Measurements from ENCODE around the gene CRYGN. TPM values are rescaled to one million over a fixed set of nuclear protein-coding genes. Genes with fewer than 3 reads are reported as not detected.

The CRYGN gene
- total RNA-seq, 1 donor from 2014 or later = not detected

DNA sequence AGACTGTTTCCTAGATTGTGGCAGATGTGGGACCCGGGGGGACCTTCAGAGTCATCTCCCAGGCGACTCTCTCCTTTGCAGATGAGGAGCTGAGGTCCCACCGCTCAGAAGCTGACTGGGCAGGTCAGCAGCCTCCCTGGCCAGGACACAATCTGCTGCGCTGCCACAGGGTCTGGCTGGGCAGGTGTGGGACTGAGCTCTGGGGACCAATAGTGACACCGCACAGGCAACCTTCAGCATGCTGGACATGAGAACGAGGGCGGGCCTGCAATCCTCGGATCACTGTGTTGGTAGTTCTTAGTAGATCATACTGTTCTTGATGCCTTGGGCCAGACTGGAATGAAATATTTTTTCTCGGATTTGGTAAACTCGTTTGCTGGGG lies 20.5 kb upstream of the CRYGN start:
- intact Hi-C loops (cut with micrococcal nuclease) = no loop called here

DNA sequence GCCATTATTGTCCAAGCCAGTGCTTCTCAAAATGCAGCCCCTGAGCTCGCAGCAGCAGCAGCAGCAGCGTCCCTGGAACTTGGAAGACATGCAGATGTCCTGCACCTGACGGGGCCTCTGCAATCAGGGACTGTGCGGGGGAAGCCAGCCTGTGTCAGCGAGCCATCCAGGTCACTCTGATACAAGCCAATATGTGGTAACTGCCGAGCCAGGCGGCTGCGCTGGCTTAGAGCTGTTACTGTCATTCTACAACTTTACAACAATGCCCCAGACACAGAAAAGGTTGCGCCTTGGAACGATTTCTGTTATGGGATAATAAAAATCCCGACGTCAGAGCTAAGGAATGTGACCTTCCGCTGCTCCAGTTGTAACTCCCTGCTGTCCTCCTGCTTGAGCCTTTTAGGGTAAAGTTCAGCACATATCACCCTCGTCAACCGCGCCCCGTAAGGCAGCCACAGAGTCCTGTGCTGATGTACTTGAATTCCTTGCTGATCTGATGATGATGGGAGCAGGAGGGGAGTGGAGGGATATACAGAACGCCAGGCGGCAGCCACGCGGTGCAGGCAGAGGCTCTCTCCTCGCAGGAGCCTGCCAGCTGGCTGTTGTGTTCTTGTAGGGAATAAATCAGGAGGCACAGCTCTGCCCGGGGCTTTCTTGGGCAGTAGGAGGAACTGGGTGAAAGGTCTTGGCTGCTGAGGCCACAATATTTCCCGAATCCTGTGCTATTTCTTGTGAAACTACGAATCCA lies 20.0 kb upstream of the CRYGN start:
- intact Hi-C loops (cut with micrococcal nuclease) = no loop called here

DNA sequence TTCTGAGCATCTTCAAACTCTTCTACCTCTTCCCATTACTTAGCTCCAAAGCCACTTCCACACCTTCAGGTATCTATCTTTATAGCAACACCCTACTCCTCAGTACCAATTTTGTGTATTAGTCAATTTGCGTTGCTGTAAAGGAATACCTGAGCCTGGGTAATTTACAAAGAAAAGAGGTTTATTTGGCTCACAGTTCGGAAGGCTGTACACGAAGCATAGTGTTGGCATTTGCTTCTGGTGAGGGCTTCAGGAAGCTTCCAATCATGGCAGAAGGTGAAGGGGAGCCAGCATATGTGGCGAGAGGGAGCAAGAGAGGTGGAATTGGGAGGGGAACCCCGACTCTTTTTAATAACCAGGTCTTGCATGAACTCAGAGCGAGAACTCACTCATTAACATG lies 17.6 kb upstream of the CRYGN start:
- intact Hi-C loops (cut with micrococcal nuclease) = no loop called here

DNA sequence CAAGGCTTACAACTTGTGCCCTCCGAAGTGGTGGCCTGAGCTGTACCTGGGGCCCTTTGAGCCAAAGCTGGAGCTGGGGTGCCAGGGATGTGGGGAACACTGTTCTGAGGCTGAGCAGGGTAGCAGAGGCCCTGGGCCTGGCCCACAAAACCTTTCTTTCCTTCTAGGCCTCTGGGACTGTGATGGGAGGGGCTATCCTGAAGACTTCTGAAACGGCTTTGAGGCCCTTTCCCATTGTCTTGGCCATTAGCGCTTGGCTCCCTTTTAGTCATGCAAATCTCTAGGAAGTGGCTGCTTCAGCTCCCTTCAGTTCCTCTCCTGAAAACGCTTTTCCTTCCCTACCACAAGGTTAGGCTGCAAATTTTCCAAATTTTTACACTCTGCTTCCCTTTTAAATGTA lies 16.8 kb upstream of the CRYGN start:
- intact Hi-C loops (cut with micrococcal nuclease) = no loop called here

DNA sequence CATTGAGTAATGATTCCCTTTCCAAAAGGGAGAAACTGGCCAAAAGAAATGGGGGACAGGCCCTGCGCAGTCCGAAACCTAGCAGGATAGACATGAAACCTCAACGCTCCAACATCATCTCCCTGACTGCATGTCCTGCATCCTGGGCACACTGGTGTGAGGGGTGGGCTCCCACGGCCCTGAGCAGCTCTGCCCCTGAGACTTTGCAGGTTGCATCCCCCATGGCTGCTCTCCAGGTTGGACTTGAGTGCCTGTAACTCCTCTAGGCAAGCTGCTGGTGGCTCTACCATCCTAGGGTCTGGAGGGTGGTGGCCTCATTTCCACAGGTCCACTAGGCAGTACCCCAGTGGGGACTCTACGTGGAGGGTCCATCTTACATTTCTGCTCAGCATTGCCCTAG lies 16.3 kb upstream of the CRYGN start:
- intact Hi-C loops (cut with micrococcal nuclease) = no loop called here

DNA sequence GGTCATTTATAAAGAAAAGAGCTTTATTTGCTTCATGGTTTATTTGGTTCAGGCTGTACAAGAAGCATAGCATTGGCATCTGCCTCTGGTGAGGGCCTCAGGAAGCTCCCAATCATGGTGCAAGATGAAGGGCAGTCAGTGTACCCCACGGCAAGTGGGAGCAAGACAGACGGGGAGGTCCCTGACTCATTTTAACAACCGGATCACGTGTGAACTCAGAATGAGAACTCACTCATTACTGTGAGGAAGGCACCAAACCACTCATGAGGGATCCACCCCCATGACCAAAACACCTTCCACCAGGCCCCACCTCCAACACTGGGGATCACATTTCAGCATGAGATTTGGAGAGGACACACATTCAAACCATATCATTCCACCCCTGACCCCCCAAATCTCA lies 15.7 kb upstream of the CRYGN start:
- intact Hi-C loops (cut with micrococcal nuclease) = no loop called here

DNA sequence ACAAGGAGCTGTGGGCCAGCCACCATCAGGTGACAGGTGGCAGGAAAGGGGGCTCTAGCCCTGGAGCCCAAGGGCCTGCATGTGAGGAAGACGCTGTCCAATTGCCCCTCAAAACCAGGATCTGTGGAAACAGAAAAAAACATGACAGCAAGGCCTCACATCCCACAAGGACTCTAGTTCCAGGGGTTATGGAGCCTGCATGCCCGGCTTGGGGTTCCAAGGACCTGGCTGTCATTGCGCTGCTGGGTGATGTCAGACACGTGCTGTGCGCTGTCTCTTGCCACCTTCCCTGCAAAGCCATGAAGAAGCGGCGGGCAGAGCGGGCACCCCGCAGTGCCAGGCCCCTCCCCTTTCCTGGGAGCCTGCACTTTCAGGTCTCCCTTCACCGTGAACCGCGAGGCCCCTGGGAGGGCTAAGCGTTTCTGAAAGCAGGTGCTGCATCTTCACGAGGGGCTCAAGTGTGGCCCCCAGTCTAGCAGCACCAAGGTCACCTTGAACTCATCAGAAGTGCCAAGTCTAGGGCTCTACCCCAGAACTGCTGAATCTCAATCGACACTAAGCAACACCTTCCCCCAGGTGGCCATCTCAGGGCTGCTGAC lies 15.1 kb upstream of the CRYGN start:
- intact Hi-C loops (cut with micrococcal nuclease) = no loop called here

DNA sequence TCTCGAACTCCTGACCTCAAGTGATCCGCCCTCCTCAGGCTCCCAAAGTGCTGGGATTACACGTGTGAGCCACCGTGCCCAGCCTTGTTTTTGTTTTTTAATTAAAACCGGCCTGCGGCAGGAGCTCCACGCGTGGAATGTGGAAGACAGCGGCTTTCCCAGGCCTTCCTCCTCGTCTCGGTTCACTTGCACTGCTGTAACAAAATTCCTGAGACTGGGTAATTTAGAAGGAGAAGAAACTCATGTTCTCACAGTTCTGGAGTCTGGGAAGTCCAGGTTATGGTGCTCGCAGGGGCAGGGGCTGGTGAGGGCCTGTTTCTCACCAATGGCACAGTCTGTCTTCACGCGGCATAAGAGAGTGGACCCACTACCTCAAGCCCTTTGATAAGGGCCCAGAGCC lies 14.4 kb upstream of the CRYGN start:
- intact Hi-C loops (cut with micrococcal nuclease) = no loop called here

DNA sequence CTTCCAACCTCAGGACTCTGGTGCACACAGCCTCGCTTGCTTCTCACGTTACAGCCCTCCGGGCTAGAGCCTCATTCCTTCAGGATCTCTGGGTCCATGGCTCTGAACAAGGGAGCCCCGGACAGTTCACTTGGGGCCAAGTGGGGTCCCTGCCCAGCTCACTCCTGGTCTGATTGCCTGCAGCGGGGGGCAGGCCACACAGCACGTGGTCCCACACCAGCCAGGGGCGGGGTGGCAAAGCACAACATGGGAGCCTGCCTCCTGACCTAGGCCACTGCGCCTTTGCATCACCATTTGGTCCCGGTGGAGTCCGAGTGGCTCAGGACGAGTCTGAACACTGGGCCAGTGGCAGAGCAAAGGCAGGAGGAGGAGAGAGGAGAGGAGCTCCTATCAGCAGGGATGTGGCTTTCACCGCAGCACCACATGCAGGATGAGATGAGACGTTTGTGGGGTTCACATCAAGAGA lies 13.4 kb upstream of the CRYGN start:
- intact Hi-C loops (cut with micrococcal nuclease) = no loop called here

DNA sequence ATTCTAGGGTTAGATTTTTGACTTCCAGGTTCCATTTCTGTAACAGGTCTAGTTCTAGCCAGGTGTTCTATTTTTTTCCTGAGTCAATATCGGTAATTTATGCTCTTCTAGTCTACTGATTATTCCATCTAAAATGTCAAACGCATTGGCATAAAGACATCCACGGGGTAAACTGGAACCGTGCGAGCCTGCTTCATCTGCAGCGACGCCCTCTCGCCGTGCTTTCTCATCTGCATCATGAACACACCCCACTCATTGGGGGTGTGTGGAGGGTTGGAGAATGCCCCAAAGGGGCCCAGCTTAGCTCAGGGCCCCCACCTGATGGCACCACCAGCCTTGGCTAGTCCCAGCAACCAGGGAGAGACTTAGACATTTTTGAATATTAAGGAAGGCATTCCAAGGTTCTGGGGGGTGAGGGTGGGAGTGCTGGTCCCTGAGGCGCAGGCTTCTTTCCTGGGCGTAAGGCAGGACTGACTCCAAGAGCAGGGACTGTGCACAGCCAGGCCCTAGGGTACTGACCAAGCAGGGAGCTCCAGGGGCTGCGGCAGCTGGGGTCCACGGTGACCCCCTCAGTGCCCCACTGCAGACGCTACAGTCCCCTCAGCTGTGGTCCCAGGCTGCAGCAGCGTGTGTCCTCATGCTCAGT lies 12.9 kb upstream of the CRYGN start:
- intact Hi-C loops (cut with micrococcal nuclease) = no loop called here

DNA sequence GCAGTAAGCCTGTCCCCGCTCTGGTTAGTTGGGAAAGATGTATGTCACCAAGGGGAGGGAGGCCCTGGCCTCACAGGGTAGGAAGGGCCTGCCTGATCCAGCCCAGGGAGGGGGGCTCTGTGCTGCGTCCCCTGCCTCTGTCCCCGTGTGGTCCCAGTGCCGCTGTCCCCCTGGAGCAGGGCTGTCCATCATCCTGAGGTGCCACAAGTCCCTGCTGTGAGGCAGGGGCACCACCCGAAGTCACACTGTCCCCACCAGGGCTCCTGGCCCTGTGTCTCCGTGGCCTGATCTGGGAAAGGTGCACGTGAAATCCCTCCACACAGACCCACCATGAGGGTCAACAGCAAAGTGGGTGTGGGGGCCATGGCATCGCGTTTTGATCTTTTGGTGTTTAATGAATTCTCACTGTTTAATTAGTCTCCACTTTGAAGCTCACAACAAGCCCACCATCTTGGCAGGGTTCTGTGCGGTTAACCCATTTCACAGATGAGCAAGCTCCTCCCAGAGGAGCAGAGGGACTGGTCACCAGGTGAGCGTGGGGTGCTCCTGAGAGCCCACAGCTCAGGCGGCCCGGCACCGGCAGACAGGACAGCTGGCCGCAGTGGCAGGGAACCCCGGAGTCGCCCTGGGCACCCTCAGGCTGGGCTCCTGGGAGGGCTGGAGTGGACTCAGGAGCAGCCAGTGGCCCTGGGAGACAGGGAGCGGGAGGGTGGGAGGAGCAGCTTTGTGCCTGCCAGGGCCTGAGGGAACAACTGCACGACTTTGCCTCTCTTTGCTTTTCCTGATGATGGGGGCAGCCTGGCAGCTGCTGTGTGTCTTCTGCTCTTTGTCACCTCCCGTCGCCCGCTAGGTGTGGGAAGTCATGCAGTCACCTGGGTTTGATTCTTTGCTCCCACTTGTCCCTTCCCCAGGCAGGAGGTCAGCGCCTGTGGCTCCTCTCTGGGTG lies 12.0 kb upstream of the CRYGN start:
- intact Hi-C loops (cut with micrococcal nuclease) = no loop called here

DNA sequence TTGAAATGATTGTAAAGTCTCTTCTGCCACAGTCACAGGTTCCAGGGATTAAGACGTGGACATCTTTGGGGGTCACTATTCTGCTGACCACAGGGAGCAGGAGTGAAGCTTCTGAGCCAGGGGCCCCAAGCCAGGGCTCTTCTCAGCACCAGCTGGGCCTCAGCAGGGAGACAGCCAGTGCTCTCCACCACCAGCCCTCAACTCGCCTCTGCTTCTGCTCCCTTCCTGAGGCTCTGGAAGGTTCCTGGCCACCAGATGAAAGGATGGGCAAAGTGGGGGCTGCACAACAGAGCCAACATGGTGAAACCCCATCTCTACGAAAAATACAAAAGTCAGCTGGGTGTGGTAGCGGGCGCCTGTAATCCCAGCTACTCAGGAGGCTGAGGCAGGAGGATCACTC lies 11.2 kb upstream of the CRYGN start:
- intact Hi-C loops (cut with micrococcal nuclease) = no loop called here

DNA sequence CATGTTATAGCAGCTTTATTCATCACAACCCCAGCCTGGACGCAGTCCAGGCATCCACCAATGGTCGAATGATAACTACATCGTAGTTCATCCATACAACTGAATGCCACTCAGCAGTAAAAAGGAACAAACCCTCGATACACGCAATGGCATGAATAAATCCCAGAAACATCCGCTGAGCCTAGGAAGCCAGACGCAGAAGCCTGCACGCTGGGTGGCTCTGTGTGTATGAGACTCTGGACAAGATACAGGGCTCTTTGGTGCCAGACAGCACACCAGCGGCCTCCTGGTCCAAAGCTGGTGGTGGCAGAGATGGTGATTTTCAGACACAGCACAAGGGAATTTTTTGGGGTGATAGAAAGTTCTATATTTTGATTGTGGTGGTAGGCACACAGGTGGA lies 10.0 kb upstream of the CRYGN start:
- intact Hi-C loops (cut with micrococcal nuclease) = loop anchor here (5.0 kb wide), 1 partner anchor 67 kb away; the partner anchor contains the start of gene RHEB

DNA sequence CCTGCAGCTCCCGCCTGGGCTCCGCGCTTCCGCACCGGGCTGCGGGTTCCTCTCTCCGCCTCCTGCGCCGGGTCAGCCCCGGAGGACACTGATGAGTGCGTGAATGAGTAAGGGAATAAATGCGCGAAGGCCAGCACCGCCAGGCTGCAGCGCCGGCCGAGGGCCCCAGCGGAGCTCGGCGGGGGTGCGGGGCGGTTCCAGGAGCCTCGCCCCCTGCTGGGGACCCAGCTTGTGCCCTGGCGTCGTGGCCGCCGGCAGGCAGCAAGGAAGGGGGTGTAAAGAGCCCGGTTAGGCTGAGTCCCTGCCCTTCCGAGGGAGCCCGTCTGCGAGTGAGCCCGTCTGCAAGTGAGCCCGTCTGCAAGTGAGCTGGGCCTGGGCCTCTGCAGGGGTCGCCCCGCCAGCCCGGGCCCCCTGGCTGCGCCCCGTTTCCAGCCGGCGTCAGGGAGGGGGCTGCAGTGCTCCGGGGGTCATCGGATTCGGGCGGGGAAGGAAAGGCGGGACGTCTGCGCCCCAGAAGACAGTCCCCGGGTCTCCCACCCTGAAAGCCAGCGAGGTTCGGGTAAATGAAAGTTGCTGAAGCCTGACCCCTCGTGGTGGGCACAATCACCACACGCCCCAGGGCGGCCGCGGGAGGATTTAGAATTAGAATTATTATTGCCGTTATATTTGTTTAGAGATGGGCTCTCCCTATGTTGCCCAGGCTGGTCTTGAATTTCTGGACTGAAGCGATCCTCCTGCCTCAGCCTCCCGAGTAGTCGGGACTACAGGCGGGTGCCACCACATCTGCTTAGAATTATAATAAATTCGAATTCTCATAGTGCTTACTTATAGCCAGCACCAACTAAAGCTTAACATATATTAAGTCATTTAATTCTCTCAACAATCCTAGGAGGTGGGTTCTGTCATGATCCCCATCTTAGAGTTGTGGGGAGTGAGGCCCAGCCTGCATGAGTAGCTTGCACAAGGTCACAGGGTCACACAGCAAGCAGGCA lies 8.6 kb upstream of the CRYGN start:
- intact Hi-C loops (cut with micrococcal nuclease) = loop anchor here (1.0 to 5.0 kb wide), 3 partner anchors 69 to 133 kb away; partner anchors contain the start of gene RHEB

DNA sequence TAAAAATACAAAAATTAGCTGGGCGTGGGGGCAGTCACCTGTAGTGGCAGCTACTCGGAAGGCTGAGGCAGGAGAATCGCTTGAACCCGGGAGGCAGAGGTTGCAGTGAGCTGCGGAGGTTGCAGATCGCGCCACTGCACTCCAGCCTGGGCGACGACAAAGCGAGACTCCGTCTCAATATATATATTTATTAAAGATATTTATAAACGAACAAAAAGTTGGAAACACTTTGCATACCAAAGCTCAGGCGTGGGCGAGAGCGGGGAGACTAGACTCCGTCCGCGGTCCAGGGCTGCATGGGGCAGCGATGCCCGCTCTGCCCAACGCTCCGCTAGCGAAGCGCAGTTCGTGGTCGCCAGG lies 7.9 kb upstream of the CRYGN start:
- intact Hi-C loops (cut with micrococcal nuclease) = loop anchor here (1.0 to 5.0 kb wide), 3 partner anchors 69 to 133 kb away; partner anchors contain the start of gene RHEB

DNA sequence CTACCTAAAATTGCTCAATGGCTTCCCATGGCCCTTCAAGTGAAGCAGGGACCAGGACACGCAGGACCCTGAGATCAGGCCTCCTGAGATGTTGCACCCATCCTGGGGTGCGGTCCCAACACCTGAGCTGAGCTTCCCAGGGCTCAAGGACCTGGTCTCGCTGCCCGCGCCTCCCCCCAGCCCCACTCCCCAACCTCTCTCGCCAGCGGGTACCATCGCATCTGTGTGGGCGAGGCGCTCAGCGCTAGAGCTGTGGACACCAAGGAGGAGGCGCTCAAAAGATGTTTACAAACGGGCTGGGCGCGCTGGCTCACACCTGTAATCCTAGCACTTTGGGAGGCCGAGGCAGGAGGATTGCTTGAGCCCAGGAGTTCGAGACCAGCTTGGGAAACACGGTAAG lies 7.4 kb upstream of the CRYGN start:
- intact Hi-C loops (cut with micrococcal nuclease) = loop anchor here (5.0 kb wide), 1 partner anchor 70 kb away; the partner anchor contains the start of gene RHEB

DNA sequence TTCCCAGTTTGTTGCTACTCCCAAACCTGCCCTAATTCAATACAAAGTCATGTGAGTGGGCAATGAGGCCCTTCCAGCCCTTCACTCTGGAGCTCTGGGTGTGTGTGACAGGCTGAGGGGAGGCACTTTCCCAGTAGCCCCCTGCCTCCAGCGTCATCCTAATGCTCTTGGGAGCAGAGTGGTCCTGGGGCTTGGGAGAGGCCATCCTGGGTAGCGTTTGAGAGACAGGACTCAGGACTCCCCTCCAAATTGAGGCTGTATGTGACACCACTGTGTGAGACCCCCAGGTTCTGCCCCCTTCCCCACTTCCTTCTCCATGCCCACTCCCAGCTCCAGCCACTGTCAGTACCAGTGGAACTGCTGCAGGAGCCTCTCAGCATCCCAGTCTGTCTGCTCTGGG lies 6.5 kb upstream of the CRYGN start:
- intact Hi-C loops (cut with micrococcal nuclease) = loop anchor here (5.0 kb wide), 1 partner anchor 71 kb away; the partner anchor contains the start of gene RHEB

DNA sequence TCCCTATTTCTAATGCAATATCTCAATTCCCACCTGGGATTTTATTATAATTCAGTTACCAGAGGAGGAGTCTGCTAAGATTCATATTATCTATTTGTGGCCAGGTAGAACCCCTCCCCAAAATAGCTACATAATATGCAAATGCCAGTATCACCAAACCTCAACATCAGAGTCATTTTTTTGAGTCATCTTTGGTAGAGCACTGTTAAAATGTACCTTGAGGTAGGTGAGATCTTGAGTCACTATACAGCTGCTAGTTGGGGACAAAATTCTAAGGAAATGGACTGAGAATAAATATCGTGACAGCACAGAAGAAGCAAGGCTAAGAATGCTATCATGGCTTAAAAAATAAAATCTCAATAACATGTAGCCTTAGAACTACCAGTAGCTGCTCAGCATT lies 4.7 kb upstream of the CRYGN start:
- intact Hi-C loops (cut with micrococcal nuclease) = loop anchor here (5.0 kb wide), 1 partner anchor 73 kb away; the partner anchor contains the start of gene RHEB

DNA sequence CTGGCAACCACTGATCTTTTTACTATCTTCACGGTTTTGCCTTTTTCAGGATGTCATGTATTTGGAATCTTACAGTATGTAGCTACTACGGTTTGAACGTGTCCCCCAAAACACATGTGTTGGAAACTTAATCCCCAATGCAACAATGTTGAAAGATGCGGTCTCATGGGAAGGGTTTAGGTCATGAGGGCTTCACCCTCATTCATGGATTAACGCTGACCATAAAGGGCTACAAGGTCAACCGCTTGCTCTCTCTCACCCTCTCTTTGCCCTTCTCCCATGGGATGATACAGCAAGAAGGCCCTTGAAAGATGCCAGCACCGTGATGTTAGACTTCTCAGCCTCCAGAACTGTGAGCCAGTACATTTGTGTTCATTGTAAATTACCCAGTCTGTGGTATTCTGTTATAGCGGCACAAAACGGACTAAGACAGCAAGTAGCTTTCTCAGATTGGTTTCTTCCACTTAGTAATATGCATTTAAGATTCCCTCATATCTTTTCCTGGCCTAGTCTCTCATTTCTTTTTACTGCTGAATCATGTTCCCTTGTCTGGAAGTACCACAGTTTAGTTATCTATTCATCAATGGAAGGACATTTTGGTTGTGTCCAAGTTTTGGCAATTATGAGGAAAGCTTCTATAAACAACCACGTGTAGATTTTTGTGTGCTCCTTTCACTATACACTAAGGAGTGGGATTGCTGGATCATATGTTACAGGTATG lies 3.0 kb upstream of the CRYGN start:
- intact Hi-C loops (cut with micrococcal nuclease) = no loop called here

All from T-helper 2 cell treated with Interferon-gamma antibody and Interleukin-4, amounts not matched to agents 100 ng/mL and 5 ng/mL, for 36 hours (primary cell).